T-helper 2 cell treated with Interferon-gamma antibody and Interleukin-4, amounts not matched to agents 5 μg/mL and 100 μg/mL, for 36 hours (primary cell): ENCODE data around the gene G0S2.

Experiments used
- DNase-seq: peaks from one replicate; pipeline ENCODE4 v3.0.0; 2021; ENCODE audit warnings: low spot score
- H3K27ac Mint-ChIP-seq: one replicate; pipeline ENCODE4 v1.8.0; 2021; ENCODE audit warnings: mild to moderate bottlenecking, mixed read lengths
- H3K27me3 Mint-ChIP-seq: one replicate; pipeline ENCODE4 v1.8.0; 2021; ENCODE audit warnings: low read depth, mixed read lengths
- H3K36me3 Mint-ChIP-seq: one replicate; pipeline ENCODE4 v1.8.0; 2021; ENCODE audit warnings: low read depth, mixed read lengths
- H3K4me1 Mint-ChIP-seq: one replicate; pipeline ENCODE4 v1.8.0; 2021; ENCODE audit warnings: low read depth, mixed read lengths
- H3K4me3 Mint-ChIP-seq: one replicate; pipeline ENCODE4 v1.8.0; 2022; ENCODE audit warnings: mild to moderate bottlenecking, moderate library complexity, mixed read lengths
- H3K9me3 Mint-ChIP-seq: one replicate; pipeline ENCODE4 v1.8.0; 2021; ENCODE audit warnings: mixed read lengths

Gene G0S2

GRCh38 chr1:209674957-209675564 is at the start of gene G0S2:
Gene G0S2, plus strand, starts transcription at chr1:209675412. Its CDS starts 273 bp downstream, at chr1:209675685.
- DNase-seq, result peak; percentile 51
- H3K36me3 Mint-ChIP-seq, result no peaks in the 10 kb centered on the region
- H3K9me3 Mint-ChIP-seq, result no peaks in the 10 kb centered on the region
- peaks cover 36% of the 10 kb centered on the region for H3K27me3 Mint-ChIP-seq
- peak within 1 kb of the TSS; percentile 38 for H3K4me3 Mint-ChIP-seq
- no peak within 1 kb of the TSS for H3K27ac Mint-ChIP-seq
- peaks cover 48% of the 10 kb centered on the region for H3K4me1 Mint-ChIP-seq

- Mint-ChIP-seq H3K27me3 (no peaks in the 10 kb centered on the region), H3K27ac (no peak overlapping the region), H3K9me3 (no peaks in the 10 kb centered on the region), H3K4me1 (no peaks in the 10 kb centered on the region), H3K36me3 (no peaks in the 10 kb centered on the region), H3K4me3 (no peak overlapping the region)
- DNase-seq, result no peak
Measured at GRCh38 chr1:209625791-209626285, 49.4 kb upstream of the G0S2 start.

- Mint-ChIP-seq H3K27ac (no peak overlapping the region), H3K36me3 (no peaks in the 10 kb centered on the region), H3K4me3 (no peak overlapping the region), H3K4me1 (no peaks in the 10 kb centered on the region), H3K27me3 (no peaks in the 10 kb centered on the region), H3K9me3 (no peaks in the 10 kb centered on the region)
- no peak for DNase-seq
Measured at GRCh38 chr1:209626346-209627026, 48.7 kb upstream of the G0S2 start.

- DNase-seq, result no peak
- H3K27me3 Mint-ChIP-seq, result no peaks in the 10 kb centered on the region
- no peak overlapping the region for H3K4me3 Mint-ChIP-seq
- no peaks in the 10 kb centered on the region for H3K4me1 Mint-ChIP-seq
- no peak overlapping the region for H3K27ac Mint-ChIP-seq
- H3K9me3 Mint-ChIP-seq, result no peaks in the 10 kb centered on the region
- no peaks in the 10 kb centered on the region for H3K36me3 Mint-ChIP-seq
Measured at GRCh38 chr1:209627027-209627731, 48.0 kb upstream of the G0S2 start.

GRCh38 chr1:209627732-209628196 is 47.4 kb upstream of the G0S2 start:
- Mint-ChIP-seq H3K27me3 (no peaks in the 10 kb centered on the region), H3K36me3 (no peaks in the 10 kb centered on the region), H3K27ac (no peak overlapping the region), H3K9me3 (no peaks in the 10 kb centered on the region), H3K4me1 (no peaks in the 10 kb centered on the region), H3K4me3 (no peak overlapping the region)
- DNase-seq, result peak; percentile 63

GRCh38 chr1:209628618-209629299 is 46.5 kb upstream of the G0S2 start:
- Mint-ChIP-seq H3K4me3 (no peak overlapping the region), H3K4me1 (no peaks in the 10 kb centered on the region), H3K36me3 (no peaks in the 10 kb centered on the region), H3K9me3 (no peaks in the 10 kb centered on the region), H3K27me3 (no peaks in the 10 kb centered on the region), H3K27ac (no peak overlapping the region)
- DNase-seq, result no peak

- Mint-ChIP-seq H3K27me3 (no peaks in the 10 kb centered on the region), H3K4me1 (peaks cover under 1% of the 10 kb centered on the region), H3K27ac (no peak overlapping the region), H3K9me3 (no peaks in the 10 kb centered on the region), H3K4me3 (no peak overlapping the region), H3K36me3 (no peaks in the 10 kb centered on the region)
- DNase-seq, result no peak
Measured at GRCh38 chr1:209629621-209630382, 45.4 kb upstream of the G0S2 start.

GRCh38 chr1:209630383-209631225 is 44.6 kb upstream of the G0S2 start:
- Mint-ChIP-seq H3K4me1 (peaks cover 6% of the 10 kb centered on the region), H3K36me3 (no peaks in the 10 kb centered on the region), H3K27ac (no peak overlapping the region), H3K9me3 (no peaks in the 10 kb centered on the region), H3K27me3 (no peaks in the 10 kb centered on the region), H3K4me3 (no peak overlapping the region)
- no peak for DNase-seq

GRCh38 chr1:209633335-209633997 is 41.7 kb upstream of the G0S2 start:
- peaks cover 10% of the 10 kb centered on the region for H3K4me1 Mint-ChIP-seq
- no peak overlapping the region for H3K4me3 Mint-ChIP-seq
- no peaks in the 10 kb centered on the region for H3K27me3 Mint-ChIP-seq
- H3K36me3 Mint-ChIP-seq, result no peaks in the 10 kb centered on the region
- no peak overlapping the region for H3K27ac Mint-ChIP-seq
- no peaks in the 10 kb centered on the region for H3K9me3 Mint-ChIP-seq
- no peak for DNase-seq

- no peak for DNase-seq
- Mint-ChIP-seq H3K4me1 (peaks cover 10% of the 10 kb centered on the region), H3K4me3 (no peak overlapping the region), H3K9me3 (no peaks in the 10 kb centered on the region), H3K36me3 (no peaks in the 10 kb centered on the region), H3K27me3 (no peaks in the 10 kb centered on the region), H3K27ac (no peak overlapping the region)
Measured at GRCh38 chr1:209634005-209634737, 41.0 kb upstream of the G0S2 start.

GRCh38 chr1:209635850-209636249 is 39.4 kb upstream of the G0S2 start:
- H3K27ac Mint-ChIP-seq, result peak overlapping the region; percentile 26
- no peaks in the 10 kb centered on the region for H3K27me3 Mint-ChIP-seq
- no peaks in the 10 kb centered on the region for H3K9me3 Mint-ChIP-seq
- no peak overlapping the region for H3K4me3 Mint-ChIP-seq
- H3K36me3 Mint-ChIP-seq, result no peaks in the 10 kb centered on the region
- H3K4me1 Mint-ChIP-seq, result peaks cover 10% of the 10 kb centered on the region
- DNase-seq, result no peak

- Mint-ChIP-seq H3K4me3 (no peak overlapping the region), H3K9me3 (no peaks in the 10 kb centered on the region), H3K27ac (no peak overlapping the region), H3K4me1 (no peaks in the 10 kb centered on the region), H3K36me3 (no peaks in the 10 kb centered on the region), H3K27me3 (no peaks in the 10 kb centered on the region)
- DNase-seq, result no peak
Measured at GRCh38 chr1:209641832-209642172, 33.4 kb upstream of the G0S2 start.
